HTR-8/SVneo (cell line): Measurements from ENCODE around the gene RPS19.

Experiments used
- DNase-seq: peaks from one replicate; pipeline ENCODE4 v3.0.0; 2011; ENCODE audit warnings: low spot score, mixed read lengths; ENCODE audit not compliant: insufficient read length
- FAIRE-seq: peaks from 2 replicates; lab custom pipeline; 2011; peaks lifted over from hg19 to GRCh38; lab: Jason Lieb, UNC

Gene RPS19

DNA sequence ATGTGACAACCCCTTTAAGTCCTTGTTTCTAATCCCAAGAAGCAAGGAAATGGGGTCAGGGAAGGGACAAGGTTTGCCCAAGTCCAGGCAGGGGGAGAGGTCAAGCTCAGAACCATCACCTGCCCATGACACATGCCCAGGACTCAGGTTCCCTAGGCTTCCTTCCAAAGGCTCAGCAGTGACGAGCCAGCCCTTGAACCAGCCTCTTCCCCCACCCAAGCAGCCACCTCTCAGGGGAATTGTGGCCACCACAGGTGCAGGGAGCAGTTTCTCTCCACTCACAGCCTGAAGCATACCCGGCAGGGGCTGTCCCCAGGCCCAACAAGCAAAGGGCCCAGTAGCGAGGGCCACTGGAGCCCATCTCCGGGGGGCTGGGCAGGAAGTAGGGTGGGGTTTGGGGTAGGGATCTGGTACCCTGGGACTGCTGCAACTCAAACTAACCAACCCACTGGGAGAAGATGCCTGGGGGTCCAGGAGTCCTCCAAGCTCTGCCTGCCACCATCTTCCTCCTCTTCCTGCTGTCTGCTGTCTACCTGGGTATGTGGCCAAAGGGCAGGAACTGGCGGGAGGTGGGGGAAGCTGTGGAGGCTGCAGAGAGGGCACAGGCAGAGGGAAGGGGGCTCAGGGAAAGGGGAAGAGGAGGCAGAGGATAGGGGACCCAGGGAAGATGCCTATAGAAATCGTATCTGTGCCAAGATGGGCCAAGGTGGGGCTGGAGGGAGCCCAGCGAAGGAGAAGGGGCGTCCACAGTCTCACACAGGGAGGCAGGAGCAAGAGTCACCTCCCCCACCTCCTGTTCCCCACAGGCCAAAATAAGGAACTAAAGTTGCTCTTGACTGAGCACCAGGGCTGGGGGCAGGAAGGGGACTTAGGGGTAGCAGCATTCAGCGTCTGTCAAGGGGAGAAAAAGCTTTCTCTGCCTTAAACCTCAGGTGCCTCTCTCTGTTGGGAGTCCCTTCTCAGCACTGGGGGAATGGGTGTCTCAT lies 17.1 kb downstream of the RPS19 start, which contains the start of gene CD79A:
Gene CD79A (plus strand): TSS at position 433 of the 986 bp plus-strand sequence. CDS start 26 bp downstream, at position 459.
- no peak for FAIRE-seq
- DNase-seq: no peak

DNA sequence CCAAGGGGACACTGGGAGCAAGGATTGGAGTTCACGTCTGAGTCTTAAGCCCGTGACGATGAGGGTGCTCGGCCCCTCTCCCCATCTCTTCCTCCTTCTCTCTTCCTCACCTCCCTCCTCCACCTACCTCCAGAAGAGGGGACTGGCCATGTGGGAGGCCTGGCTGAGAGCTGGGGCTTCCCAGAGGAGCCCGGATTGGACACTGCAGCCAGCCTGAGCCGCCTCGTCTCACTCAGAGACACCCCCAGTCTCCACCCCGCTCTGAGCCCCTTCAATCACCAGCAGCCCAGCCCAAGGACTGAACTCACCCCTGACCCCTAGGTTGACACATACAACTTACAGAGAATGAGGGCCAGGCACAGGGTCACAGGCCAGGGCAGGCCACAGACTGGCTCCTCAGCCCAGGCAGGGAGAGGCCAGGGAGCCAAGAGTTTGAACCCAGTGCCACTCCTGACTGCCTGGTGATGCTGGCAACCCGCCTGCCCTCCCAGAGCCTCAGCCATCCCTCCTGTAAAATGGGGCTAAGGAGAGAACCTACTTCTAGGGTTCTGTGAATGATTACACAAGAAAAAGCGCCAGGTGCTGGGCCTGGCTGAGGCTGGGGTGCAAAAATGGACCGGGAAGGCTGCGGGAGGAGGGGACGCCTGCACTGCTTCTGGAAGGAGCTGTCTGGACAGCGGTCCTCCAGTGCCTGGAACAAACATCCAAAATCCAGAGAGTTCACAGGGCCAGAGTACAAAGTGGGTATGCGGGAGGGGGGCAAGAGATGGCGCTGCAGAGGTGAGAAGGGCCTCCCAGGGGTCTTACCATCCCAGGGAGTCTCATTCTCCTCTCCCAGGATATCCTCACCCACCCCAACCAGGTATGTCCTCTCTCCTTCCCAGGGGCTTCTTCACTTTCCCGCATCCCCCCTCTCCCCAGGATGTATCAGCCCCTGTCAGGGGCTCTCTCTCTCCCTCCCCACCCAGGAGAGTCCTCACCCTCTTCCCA lies 18.2 kb downstream of the RPS19 start:
- DNase-seq (no peak), FAIRE-seq (no peak)

DNA sequence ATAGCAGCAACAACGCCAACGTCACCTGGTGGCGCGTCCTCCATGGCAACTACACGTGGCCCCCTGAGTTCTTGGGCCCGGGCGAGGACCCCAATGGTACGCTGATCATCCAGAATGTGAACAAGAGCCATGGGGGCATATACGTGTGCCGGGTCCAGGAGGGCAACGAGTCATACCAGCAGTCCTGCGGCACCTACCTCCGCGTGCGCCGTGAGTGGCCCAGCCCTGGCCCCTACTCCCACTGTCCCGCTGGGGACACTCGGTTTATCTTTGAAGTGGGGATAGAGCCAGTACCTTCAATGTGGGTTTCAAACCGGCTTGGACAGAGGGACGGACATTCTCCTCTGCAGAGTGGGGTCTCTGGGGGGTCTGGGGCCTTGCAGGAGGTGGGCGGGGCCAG lies 19.0 kb downstream of the RPS19 start:
- DNase-seq: no peak
- FAIRE-seq: no peak

DNA sequence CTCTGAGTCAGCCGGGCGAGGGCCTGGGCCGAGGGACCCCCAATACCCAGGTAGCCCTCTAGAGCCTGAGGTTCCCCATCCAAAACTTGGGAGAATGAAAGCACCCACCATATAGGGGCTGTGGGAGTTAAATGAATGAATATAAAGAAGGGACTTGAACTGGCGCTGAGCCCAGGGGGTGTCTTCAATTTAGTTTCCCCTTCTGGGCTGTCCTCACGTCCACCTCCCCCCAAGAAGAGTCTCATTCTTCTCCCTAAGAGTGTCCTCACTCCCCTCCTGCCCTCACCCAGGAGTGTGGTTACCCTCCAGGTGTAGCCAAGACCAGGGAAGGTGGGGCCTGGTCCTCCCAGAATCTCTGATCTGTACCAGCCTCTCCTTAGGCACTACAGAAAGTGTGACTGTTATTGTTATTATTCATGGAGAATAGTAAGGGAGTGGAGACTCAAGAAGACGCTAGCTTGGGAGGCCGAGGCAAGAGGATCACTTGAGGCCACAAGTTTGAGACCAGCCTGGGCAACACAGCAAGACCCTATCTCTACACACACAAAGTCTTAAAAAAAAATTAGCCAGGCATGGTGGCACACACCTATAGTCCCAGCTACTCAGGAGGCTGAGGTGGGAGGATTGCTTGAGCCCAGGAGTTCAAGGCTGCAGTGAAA lies 19.7 kb downstream of the RPS19 start:
- no peak for DNase-seq
- no peak for FAIRE-seq

DNA sequence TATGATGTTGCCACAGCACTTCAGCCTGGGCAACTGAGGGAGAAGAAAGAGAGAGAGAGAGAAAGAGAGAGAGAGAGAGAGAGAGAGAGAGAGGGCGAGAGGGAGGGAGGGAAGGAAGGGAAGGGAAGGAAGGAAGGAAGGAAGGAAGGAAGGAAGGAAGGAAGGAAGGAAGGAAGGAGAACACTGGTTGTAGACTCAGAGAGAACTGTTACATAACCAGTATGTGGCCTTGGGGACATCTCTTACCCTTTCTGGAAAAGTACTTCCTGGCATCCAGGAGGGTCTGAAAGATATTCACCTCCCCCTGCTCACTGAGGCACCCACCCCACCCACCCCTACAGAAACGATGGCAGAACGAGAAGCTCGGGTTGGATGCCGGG lies 20.3 kb downstream of the RPS19 start:
- FAIRE-seq: no peak

DNA sequence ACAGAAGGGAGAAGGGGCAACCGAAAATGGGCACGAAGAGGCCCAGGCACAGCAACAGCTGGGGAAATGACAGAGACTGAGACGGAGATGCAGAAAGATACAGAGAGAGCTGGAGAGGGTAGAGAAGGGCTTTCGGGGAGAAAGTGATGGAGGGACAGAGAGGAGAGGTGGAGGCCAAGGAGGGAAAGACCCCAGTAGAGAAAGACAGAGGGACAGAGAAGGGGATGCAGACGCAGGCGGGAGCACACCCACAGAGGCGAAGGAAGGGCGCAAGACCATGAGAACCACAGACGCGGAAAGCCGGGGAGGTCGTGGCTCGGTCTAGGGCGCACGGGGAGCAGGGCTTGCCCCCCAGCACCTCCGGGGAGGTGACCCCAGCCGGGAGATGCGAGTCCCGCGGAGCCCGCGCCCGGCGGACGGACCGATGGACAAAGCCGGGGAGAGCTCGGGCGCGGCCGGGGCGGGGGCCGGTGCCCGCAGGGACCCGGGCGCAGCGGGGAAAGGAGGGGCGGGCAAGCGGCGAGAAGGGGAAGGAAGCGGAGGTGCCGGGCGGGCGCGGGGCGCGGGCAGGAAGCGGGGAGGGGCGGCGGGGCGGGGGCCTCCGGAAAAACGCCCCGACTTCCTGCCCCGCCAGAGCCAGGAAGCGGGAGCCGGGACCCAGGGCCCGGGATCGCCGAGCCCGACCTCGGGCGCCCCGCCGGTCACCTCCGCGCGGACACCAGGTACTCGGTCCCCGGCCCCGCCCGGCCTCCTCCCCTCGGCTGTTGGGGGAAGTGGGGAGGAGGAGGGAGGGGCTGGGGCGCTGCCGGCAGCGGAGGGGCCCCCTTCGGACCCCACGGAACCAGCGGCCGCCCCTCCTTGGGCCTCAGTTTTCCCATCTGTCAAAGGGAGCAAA lies 22.8 kb downstream of the RPS19 start, which contains the start of gene ARHGEF1:
Gene ARHGEF1 (plus strand): TSS at position 617 of the 895 bp plus-strand sequence. CDS start 4,899 bp downstream, outside the sequence.
- DNase-seq (peak; percentile 49), FAIRE-seq (no peak)

More for the DNA sequence above, 20.3 kb downstream of the RPS19 start:
- DNase-seq: no peak

DNA sequence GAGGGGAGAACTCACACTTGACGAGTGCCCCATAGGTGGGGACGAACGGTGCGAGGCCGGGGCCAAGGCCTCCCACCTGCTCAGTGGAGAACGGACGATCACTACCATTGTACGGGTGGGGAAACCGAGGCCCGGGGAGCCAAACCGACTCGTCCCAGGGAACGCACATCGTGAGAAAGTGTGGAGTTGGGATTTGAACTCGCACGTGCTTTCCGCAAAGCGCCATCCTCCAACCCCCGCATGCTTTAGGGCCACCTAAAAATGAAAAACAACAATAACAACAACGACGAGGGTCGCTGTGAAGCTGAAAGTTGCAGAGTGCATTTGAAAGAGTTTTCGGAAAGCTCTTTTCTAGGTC lies 23.4 kb downstream of the RPS19 start:
- FAIRE-seq (no peak), DNase-seq (no peak)

DNA sequence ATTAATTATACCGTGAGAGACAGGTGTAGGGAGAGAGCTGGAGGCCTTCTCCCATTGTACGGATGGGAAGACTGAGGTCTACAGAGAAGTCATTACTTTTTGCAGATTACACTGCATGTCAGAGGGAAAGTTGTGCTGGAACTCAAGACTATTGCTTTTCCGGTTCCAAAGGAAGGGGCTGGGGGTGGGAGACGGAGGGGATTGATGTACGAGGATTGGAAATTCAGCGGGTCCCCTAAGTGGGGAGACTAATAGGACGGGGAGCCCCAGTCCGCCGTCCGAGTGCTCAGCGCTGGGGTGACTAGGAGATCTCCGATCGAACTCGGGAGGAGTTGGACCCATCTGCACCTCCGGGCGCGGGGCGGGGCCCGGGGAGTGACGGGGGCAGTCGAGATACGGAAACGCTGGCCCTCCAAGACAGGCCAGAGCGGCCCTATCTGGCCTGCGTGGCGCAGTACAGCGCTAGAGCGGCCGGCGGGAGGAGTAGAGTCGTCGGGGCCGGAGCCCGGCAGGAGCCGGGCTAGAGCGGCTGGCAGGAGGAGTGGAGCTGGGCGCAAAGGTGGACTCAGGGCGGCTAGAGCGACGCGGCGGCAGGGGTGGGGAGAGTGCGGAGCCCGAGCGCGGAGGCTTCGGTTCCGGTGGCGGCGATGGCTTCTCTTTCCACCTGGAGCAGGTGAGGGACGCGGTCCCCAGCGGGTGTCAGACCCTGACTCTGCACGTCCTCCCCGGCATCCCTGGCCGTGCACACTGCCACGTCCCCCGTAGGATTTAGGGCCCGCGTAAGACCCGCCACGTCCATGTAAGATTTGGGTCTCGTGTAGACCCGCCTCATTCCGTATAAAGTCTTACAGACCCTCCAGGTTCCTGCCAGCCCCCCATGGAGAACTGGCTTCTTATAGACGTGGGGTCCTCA lies 24.0 kb downstream of the RPS19 start:
- peak; percentile 95 for DNase-seq
- peak; percentile 96 for FAIRE-seq

DNA sequence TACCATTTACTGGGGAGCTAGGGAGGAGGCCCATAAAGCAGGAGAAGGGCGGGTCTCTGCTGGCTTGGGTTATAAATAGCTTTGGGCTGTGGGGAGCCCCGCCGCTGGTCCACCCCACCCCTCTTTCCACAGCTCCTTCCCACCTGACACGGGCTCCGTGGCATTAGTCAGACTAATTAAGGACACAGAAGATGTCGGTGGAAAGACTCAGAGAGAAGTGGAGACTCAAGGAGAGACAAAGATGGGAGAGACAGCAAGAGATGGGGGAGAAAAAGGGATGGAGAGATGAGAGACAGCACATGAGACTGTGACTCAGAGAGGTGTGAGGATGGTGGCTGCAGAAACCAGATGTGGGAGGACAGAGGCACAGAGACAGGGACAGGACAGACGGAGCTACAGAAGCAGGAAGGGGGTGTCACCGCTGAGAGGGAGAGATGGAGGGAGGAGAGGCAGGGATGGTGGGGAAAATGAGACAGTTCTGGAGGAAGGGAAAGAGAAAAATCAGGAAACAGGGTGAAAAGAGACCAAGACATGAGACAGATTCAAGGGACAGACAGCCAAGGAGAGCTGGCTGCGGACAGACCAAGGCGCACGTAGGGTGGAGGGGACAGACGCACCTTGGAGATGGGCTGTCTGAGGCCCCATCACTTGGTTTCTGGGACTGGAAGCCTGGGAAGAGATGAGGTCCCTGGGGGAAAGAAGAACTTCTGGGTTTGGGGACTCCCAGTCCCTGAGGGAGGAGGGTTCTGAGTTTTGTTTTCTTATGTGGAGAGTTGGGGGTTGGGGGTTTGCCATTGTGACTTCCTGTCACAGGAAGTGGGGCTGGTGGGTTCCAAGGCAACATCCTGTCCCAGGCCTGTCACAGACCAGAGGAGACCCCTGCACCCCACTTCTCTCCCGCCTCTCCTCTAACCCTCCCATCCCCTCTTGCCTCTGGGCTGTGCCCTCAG lies 27.0 kb downstream of the RPS19 start:
- no peak for FAIRE-seq
- DNase-seq: no peak

DNA sequence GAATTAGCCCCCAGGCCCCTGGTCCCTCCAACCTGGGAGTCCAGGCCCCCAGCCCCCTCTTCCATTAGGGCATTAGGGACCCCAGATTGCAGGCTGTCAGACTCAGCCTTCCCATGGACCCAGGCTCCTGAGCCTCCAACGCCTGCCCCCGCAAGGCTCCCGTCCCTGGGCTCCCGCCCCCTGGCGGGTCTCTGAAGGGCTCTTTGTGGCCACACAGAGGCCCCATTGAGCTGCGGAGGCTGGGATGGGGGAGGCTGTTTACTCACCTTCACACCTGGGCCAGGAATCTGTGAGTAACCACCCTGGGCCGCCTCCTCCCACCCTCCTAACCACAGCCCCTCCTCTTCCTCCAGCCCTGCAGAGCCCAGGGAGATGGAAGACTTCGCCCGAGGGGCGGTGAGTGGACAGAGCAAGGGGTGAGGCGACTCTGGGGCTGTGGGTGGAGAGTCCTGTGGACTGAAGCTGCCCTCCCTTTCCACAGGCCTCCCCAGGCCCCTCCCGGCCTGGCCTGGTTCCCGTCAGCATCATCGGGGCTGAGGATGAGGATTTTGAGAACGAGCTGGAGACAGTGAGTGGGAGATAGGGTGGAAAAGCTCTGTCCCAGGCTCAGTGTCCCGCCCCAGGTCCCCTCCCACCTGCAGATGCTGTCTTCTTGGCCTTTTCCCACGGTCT lies 27.8 kb downstream of the RPS19 start:
- DNase-seq: peak; percentile 73
- FAIRE-seq: peak; percentile 64

DNA sequence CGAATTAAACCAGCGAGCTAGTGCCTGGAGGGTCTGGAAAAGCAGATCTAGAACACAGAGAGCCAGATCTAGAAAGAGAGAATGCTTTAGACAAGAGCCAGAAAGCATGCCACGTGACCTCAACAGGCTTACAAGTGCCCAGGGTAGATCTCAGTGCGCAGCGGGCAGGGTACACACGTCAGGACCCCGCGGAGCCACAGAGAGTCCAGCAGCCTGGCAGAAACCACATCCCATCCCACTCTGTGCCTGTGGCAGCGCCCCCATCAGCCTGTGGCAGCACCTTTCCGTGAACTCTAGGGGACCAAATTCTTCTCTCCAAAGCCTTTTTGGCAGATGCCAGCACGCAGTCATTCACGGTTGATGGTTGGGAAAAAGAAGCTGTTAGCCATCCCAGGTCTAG lies 28.9 kb downstream of the RPS19 start:
- FAIRE-seq: no peak
- no peak for DNase-seq

DNA sequence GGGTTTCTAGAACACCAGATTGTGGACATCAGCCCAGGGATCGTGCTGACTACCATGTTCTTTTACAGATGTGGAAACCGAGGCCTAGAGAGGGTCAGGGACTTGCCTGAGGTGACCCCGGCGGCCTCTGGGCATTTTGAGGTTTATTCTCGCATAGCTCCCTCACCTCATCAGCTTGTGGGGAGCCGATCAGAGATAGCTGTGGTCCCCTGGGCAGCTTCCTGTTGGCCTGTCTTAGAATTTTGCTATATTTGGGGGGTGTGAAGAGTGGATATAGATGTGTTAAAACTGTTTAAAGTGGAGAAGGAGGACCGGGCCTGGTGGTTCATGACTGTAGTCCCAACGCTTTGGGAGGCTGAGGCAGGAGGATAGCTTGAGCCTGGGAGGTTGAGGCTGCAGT lies 29.8 kb downstream of the RPS19 start:
- DNase-seq: no peak
- FAIRE-seq: no peak

DNA sequence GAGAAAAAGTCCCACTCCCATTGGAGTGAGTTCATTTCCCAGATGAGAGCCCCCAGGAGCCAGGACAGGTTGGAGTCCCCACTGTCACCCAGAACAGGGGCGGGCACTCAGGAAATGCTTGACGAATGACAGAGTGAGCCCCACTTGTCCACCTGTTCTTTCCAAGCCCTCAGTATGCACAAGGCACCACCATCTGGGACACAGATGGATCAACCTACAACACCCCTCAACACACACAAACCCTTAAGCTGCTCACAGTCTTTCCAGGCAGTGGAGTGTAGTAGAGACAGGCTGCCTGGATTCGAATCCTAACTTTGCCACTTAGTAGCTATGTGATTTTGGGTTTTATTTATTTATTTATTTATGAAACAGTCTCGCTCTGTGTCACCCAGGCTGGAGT lies 30.9 kb downstream of the RPS19 start:
- DNase-seq (no peak), FAIRE-seq (no peak)

DNA sequence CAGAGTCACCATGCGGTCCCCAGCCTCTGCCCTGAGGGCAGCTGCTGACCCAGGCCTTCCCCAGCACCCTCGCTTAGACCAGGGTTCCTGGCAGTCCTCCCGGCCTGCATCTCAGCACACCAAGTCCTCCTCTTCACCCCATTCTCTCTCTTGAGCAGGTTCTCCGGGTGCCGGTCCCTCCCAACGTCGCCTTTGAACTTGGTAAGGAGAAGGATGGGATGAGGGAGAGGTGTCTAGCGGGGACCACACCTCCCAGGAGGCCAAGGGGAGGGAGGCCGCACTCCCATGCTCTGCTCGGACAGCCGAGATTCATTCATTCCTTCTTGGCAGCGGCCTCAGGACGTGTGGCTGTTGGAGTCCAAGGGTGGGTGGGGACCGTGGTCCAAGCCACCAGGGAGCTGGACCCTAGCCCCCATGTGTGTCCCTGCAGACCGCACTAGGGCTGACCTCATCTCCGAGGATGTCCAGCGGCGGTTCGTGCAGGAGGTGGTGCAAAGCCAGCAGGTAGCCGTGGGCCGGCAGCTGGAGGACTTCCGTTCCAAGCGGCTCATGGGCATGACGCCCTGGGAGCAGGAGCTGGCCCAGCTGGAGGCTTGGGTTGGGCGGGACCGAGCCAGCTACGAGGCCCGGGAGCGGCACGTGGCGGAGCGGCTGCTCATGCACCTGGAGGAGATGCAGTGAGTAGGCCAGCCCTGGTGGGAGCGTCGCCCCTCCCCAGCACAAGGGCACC lies 32.3 kb downstream of the RPS19 start:
- DNase-seq: no peak
- no peak for FAIRE-seq

DNA sequence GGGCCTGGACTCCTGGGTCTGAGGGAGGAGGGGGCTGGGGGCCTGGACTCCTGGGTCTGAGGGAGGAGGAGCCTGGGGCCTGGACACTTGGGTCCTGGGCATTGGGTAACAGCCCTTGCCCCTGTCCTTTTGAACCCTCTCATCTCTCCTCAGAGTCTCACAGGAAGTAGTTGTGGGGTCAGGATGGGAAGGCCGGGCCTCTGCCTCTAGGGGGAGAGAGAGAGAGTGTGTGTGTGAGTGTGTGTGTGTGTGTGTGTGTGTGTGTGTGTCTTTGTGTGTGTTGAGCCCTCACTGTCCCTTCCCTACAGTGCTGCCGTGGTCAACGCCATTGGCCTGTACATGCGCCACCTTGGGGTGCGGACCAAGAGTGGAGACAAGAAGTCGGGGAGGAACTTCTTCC lies 33.8 kb downstream of the RPS19 start:
- DNase-seq (no peak), FAIRE-seq (no peak)

DNA sequence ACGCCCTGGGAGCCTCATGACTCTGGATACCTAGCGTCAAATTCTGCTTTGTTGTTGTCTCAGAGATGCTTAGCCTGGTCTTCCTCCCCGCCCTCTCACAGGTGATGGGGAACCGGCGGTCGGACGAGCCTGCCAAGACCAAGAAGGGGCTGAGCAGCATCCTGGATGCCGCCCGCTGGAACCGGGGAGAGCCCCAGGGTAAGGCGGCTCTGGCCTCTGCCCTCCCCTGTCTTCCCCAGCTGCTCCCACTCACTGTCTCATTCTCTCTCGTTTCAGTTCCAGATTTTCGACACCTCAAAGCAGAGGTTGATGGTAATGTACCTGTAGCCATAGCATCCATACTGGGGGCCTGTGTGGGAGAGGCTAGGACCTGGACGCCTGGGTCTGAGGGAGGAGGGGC lies 34.3 kb downstream of the RPS19 start:
- no peak for FAIRE-seq
- no peak for DNase-seq
